CD1c-positive myeloid dendritic cell (primary cell): ENCODE data around the gene CYSTM1.

ENCODE experiments used
- DNase-seq: peaks from one replicate; pipeline ENCODE4 v3.0.0-alpha.2; 2016; ENCODE audit errors: extremely low spot score

The CYSTM1 gene, protein sequence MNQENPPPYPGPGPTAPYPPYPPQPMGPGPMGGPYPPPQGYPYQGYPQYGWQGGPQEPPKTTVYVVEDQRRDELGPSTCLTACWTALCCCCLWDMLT

DNA sequence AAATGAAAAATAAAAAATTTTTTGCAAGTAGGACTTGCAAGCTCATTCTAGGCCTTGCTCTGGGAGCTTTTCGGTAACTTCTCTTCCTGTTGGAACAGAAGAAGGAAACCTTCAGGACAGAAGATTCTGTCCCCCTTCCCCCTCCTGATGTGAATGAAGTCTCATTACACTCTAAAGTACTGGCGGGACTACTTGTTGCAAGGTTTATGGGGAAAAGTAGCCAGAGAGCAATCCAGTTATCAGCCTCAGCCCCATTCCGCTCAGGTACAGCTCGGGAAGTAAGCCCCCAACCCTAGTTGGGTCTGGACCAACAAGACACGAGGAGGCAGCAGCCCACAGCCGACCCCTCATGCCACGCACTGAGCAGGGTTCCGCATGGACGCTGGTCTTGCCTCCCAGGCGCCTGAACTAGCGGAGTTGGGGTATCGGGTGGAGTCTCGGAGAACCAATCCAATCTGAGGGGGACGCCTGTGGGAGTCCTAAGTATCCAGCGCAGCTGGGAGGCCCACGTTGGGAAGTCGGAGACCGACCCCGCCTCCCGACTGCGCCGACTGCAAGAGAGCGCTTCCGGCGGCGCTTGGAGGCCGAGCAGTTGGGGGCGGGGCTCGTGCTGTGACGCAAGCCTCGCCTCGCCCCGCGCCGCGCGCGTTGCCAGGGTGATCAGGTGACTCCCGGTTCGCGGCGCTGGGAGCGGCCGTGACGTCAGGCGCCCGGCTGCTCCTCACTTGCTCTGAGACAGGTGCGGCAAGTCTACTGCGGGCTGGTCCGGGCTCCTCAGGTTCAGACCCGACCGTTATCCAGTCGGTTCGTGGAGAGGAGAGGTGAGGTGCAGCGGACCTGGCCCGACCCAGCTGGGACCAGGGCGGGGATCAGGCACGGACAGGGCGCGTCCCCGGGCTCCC, at the start of gene CYSTM1:
Gene CYSTM1, plus strand, starts transcription at position 724 of the 902 bp plus-strand sequence. CDS start 19,278 bp downstream, outside the sequence.
- peak; percentile 98 for DNase-seq

DNA sequence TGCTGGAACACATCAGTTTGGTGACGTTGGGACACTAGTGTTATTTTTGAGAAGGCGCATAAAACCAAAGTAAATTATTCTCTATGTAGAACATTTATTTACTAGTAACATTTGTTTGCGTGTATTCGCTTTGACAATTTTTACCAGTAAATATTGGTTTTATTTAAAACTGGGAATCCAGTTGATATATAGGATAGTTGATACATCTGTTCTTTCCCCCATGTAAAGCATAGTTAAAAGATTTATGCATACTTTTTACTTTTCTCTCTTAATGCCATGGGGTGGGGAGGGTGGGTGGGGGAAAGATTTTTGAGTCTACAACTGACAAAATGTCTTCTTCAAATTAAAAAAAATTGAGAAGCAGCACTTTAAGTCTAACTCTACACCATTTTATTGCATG, 49.4 kb upstream of the CYSTM1 start, which contains the start of gene IGIP:
Gene IGIP, plus strand, starts transcription at position 301 of the 400 bp plus-strand sequence. CDS start 2,540 bp downstream, outside the sequence.
- DNase-seq, result no peak

DNA sequence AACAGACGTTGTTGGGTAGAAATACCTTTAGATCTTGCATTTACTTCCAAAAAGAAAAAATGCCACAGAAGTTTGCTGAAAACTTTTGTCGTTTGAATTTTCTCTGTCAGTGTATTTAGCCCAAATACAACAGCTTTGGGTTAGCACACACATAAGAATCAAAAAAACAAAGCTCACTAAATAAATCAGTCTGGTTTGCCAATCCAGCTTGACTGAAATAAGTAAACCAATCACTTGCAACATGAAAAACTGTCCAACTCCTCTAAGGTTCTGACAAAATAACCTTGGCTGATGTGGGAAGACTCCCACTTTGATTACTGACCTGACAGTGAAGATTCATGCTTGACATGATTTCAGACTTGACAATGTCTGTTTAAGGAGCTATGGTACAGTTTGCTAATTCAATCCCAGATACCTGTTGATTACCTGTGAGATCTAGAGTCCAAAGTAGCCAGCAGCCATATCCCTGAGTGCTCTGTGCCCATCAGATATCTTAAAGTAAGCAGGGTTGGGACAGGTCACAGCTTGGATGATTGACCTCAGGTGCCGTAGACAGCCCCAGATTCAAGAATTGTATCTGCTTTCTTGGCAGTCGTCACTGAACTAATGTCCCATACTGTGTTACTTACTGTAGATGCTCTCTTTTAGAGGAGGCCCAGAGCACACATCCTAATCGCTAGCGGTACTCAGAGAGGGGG, 48.5 kb upstream of the CYSTM1 start:
- DNase-seq, result no peak

DNA sequence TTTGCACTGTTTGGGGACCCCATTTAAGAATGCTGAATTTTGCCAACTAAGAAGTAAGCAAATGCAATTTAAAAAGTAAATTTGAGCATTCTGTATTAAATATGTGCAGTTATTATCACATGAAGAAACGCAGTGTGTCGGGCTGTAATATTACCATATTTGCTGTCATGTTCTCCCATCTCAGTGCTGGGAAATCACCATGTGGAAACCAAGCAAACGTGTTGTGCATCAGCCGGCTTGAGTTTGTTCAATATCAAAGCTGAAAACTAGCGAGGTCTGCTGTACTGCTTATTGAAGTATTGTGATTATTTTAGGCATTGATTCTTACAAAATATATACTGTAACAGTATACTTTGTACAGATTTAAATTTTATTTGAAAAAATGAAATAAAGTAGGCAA, 46.6 kb upstream of the CYSTM1 start:
- DNase-seq, result no peak

DNA sequence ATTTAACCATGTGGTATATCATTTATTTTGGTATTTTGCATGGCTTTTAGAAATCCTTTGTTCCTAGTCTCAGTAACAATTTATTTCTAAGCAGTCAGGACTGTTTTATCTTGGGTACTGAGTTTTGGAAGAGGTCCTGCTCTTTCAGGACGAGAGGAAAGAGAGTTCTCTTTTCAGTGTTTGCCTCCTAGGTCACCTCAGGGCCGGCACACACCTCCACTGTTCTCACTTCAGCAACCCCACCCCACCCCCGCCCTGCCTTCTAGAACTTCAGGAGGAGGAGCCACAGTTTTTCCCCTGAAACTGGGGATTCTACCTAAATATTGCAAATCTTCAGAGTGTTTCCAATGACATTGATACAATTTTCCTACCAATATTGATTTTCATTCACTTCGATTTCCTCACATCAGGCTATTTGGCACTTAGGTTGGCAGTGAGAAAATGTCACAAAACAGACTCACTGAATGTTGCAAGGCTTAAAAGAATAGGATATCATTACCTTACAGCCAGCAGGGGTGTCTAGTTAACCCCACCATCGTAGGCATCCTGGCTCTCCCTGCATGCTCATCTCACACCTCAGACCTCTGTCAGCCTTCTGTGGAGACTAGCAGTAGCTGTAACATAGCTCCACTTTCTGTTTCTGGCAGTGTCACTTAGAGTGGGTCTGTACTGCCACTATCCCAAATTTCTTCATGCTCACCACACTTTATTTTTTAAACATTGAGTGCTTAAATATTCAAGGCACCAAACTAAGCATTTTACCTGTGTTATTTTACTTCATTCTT, 43.8 kb upstream of the CYSTM1 start:
- no peak for DNase-seq

- peak; percentile 84 for DNase-seq
Measured at GRCh38 chr5:140131967-140132409, 43.0 kb upstream of the CYSTM1 start.

DNA sequence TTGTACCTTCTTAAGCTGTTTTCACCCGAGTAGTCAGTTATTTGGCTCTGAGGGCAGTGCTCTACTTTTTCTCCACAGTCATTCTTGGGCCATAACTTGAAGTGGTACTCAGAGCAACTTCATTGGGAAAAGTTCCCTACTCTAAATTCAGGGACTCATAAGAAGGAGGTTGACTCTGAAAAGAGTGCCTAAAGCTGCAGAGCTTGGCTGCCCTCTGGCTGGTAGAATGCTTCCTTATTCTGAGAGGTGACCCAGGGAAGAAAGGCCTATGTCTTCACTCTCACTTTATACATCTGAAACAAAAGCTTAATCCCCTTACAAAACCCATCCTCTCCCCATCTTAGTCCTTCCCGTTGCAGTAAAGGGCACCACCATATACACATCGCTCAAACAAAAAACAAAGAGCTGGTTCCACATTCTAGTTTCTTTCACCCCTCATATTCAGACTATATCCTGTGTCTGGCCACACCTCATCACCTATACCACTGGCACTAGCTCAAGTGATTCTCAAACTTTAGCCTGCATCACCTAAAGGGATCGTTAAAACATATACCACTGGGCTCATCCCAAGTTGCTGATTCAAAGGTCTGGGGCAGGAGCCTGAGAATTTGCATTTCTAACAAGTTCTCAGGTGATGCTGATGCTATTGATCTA, 41.3 kb upstream of the CYSTM1 start:
- peak; percentile 18 for DNase-seq

DNA sequence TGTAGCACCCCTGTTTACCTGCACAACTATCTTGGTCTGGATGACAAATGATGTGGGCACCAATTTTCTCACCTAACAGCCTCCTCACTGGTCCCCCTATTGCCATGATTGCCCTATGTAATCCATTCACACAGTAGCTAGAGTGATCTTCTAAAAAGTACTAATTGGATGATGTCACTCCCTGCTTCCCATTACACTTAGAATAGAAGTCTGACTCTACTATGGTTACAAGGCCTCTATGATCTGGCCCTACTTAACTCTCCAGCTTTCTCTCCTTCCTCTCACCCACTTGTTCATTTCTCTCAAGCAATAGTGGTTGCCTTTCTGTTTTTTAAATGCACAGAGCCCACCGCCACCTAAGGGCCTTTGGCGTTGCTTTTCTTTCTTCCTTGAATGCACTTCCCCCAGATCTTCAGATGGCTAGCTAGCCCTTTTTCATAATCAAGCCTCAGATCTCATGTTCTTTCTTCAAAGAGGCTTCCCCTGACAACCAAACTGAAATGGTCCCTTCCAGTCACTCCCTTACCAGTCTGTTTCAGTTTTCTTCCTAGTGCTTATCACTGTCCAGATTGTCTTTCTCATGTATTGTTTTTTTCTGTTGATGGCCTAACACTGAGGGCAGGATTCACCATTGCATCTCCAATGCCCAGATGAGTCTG, 40.6 kb upstream of the CYSTM1 start:
- no peak for DNase-seq

GRCh38 chr5:140135127-140135526, 39.9 kb upstream of the CYSTM1 start:
- DNase-seq, result no peak

DNA sequence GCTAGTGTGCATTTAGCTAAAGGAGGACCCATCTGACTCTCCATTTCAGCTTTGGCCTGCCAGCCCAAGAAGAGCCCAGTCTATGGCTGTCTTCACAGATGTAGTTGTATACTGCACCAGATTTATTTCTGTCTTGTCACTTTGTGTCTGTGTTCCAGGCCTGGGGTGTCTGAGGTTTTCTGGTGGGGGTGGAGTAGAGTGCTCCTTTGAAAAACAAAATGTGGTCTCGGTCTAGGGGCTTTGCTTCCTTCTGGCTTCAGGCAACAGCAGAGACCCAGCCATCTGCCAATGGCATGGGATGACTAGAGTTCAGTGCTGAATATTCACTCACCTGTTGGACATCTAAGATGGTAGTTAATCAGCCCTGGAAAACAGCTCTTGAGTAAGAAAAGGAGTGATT, 38.4 kb upstream of the CYSTM1 start:
- DNase-seq, result no peak

- no peak for DNase-seq
Measured at GRCh38 chr5:140140435-140140834, 34.6 kb upstream of the CYSTM1 start.

- no peak for DNase-seq
Measured at GRCh38 chr5:140141241-140141640, 33.7 kb upstream of the CYSTM1 start.

- DNase-seq, result no peak
Measured at GRCh38 chr5:140142246-140142645, 32.7 kb upstream of the CYSTM1 start.

DNA sequence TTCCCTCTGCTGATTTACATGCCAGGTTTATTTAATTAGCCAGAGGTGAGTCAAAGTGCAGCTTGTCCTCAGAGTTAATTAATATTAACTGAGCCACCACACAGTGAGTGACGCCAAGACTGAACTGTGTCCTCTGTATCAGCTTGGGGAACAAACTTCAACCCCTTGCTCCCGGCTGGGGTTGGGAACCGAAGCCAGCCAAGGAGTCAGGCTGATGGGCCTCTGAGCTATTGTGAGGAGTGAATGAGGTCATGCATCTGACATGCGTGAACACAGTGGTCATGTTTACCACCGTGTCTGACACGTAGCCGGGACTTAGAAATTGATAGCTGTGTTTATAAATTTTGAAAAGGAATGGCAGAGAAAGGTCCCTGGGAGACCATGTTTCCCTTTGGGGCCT, 32.1 kb upstream of the CYSTM1 start:
- no peak for DNase-seq

GRCh38 chr5:140143521-140144258, 31.3 kb upstream of the CYSTM1 start:
- no peak for DNase-seq

GRCh38 chr5:140145256-140145655, 29.7 kb upstream of the CYSTM1 start:
- DNase-seq, result no peak

- DNase-seq, result peak; percentile 85
Measured at GRCh38 chr5:140145818-140146522, 29.0 kb upstream of the CYSTM1 start.

- no peak for DNase-seq
Measured at GRCh38 chr5:140146523-140146842, 28.5 kb upstream of the CYSTM1 start.

DNA sequence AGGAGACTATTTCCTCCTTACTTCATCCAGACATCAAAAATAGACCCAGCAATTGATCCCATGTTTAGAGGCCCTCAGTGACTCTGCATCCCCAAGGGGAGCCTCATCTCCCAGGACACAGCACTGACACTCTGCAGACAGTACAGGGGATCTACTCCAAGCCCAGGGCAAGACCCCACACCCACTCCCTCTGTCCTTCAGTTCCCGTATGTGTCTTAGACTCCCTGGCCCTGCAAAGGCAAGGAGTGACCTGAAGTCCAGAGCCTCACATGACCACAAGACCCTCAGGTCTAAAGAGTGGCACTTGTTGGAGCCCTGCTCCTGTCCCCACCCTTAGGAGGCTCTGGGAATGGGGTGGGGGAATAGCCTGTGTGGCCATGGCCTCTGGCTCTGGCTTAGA, 27.5 kb upstream of the CYSTM1 start:
- no peak for DNase-seq

- no peak for DNase-seq
Measured at GRCh38 chr5:140148508-140148907, 26.5 kb upstream of the CYSTM1 start.
